NCI-H2227 treated with DMSO at 0.1 percent for 48 hours (cell line): ENCODE data around the gene CREB3L1.

Experiments
- DNase-seq: peaks from one replicate; lab custom pipeline; 2025; lab: John Stamatoyannopoulos, UW

Gene CREB3L1

GRCh38 chr11:46277622-46278386 is at the start of gene CREB3L1:
Gene CREB3L1, plus strand, starts transcription at chr11:46277662. Its CDS starts 450 bp downstream, at chr11:46278112.
- DNase-seq: no peak

GRCh38 chr11:46229230-46229629 is 48.2 kb upstream of the CREB3L1 start:
- DNase-seq: no peak

- DNase-seq: no peak
Observed at GRCh38 chr11:46234311-46234710, 43.2 kb upstream of the CREB3L1 start.

- no peak for DNase-seq
Observed at GRCh38 chr11:46235777-46236688, 41.4 kb upstream of the CREB3L1 start.

GRCh38 chr11:46236918-46237247 is 40.6 kb upstream of the CREB3L1 start:
- DNase-seq: no peak

- DNase-seq: peak; percentile 70
Observed at GRCh38 chr11:46237248-46238077, 40.0 kb upstream of the CREB3L1 start.

- no peak for DNase-seq
Observed at GRCh38 chr11:46238078-46238966, 39.1 kb upstream of the CREB3L1 start.

GRCh38 chr11:46238967-46239800 is 38.3 kb upstream of the CREB3L1 start:
- peak; percentile 92 for DNase-seq

GRCh38 chr11:46239801-46240061 is 37.7 kb upstream of the CREB3L1 start:
- peak; percentile 65 for DNase-seq

- DNase-seq: no peak
Observed at GRCh38 chr11:46240371-46240770, 37.1 kb upstream of the CREB3L1 start.

GRCh38 chr11:46240861-46241260 is 36.6 kb upstream of the CREB3L1 start:
- no peak for DNase-seq

GRCh38 chr11:46242041-46242951 is 35.2 kb upstream of the CREB3L1 start:
- DNase-seq: no peak

GRCh38 chr11:46242952-46243795 is 34.3 kb upstream of the CREB3L1 start:
- DNase-seq: peak; percentile 87

GRCh38 chr11:46243796-46244109 is 33.7 kb upstream of the CREB3L1 start:
- DNase-seq: no peak

- peak; percentile 68 for DNase-seq
Observed at GRCh38 chr11:46246521-46246920, 30.9 kb upstream of the CREB3L1 start.

GRCh38 chr11:46247090-46247489 is 30.4 kb upstream of the CREB3L1 start:
- peak; percentile 68 for DNase-seq

- DNase-seq: peak; percentile 29
Observed at GRCh38 chr11:46247659-46248058, 29.8 kb upstream of the CREB3L1 start.

- DNase-seq: no peak
Observed at GRCh38 chr11:46248289-46249102, 29.0 kb upstream of the CREB3L1 start.
